H9 (cell line): Measurements from ENCODE around the gene TMEM175. TPM values are rescaled to one million over a fixed set of nuclear protein-coding genes. Genes with fewer than 3 reads are reported as not detected.

Experiments used
- DNase-seq: peaks from one replicate; pipeline ENCODE4 v3.0.0-alpha.2; 2017
- H2AFZ ChIP-seq: one replicate; pipeline ENCODE4 v1.6.1; 2013; ENCODE audit warnings: mild to moderate bottlenecking, low read length, control low read depth, moderate library complexity
- H2AK5ac ChIP-seq: 2 replicates; pipeline ENCODE4 v1.6.1; 2013; ENCODE audit warnings: low read length, control low read depth, mixed read lengths; ENCODE audit not compliant: insufficient read length
- H2BK120ac ChIP-seq: one replicate; pipeline ENCODE4 v1.6.1; 2013; ENCODE audit warnings: low read depth, mild to moderate bottlenecking, low read length, control low read depth, inconsistent platforms; ENCODE audit not compliant: poor library complexity, severe bottlenecking
- H2BK12ac ChIP-seq: 2 replicates; pipeline ENCODE4 v1.6.1; 2013; ENCODE audit warnings: low read length, control low read depth, mixed read lengths, low read depth; ENCODE audit not compliant: insufficient read length
- H2BK15ac ChIP-seq: 2 replicates; pipeline ENCODE4 v1.6.1; 2013; ENCODE audit warnings: low read depth, low read length, control low read depth
- H2BK20ac ChIP-seq: one replicate; pipeline ENCODE4 v1.6.1; 2013; ENCODE audit warnings: low read depth, mild to moderate bottlenecking, low read length, control low read depth, inconsistent platforms; ENCODE audit not compliant: poor library complexity, severe bottlenecking
- H2BK5ac ChIP-seq: 2 replicates; pipeline ENCODE4 v1.6.1; 2013; ENCODE audit warnings: low read length, control low read depth, mixed read lengths; ENCODE audit not compliant: insufficient read length
- H3K14ac ChIP-seq: 2 replicates; pipeline ENCODE4 v1.6.1; 2013; ENCODE audit warnings: low read length, control low read depth; ENCODE audit not compliant: insufficient read depth
- H3K18ac ChIP-seq: 2 replicates; pipeline ENCODE4 v1.6.1; 2013; ENCODE audit warnings: low read depth, mild to moderate bottlenecking, mixed read lengths, low read length, control low read depth; ENCODE audit not compliant: insufficient read length
- H3K23ac ChIP-seq: 2 replicates; pipeline ENCODE4 v1.6.1; 2013; ENCODE audit warnings: low read length, control low read depth, mixed read lengths, low read depth; ENCODE audit not compliant: insufficient read length
- H3K23me2 ChIP-seq: 2 replicates; pipeline ENCODE4 v1.6.1; 2013; ENCODE audit warnings: low read depth, mild to moderate bottlenecking, mixed read lengths, low read length, control low read depth; ENCODE audit not compliant: insufficient read length, poor library complexity, severe bottlenecking
- H3K27ac ChIP-seq: 2 replicates; pipeline ENCODE4 v1.5.1; 2013; ENCODE audit warnings: low read length, control low read depth, mixed read lengths, low read depth; ENCODE audit not compliant: insufficient read length
- H3K27me3 ChIP-seq: 2 replicates; pipeline ENCODE4 v1.6.1; 2013; ENCODE audit warnings: low read length, control low read depth, inconsistent platforms; ENCODE audit not compliant: insufficient read depth
- H3K4ac ChIP-seq: 2 replicates; pipeline ENCODE4 v1.6.1; 2013; ENCODE audit warnings: low read depth, mild to moderate bottlenecking, control low read depth, inconsistent platforms, low read length, moderate library complexity
- H3K4me1 ChIP-seq: 2 replicates; pipeline ENCODE4 v1.6.1; 2013; ENCODE audit warnings: low read length, control low read depth, inconsistent platforms; ENCODE audit not compliant: insufficient read depth
- H3K4me2 ChIP-seq: 2 replicates; pipeline ENCODE4 v1.6.1; 2013; ENCODE audit warnings: low read length, control low read depth, mixed read lengths; ENCODE audit not compliant: insufficient read length, insufficient read depth
- H3K56ac ChIP-seq: 2 replicates; pipeline ENCODE4 v1.6.1; 2013; ENCODE audit warnings: low read depth, mild to moderate bottlenecking, mixed read lengths, low read length, control low read depth; ENCODE audit not compliant: insufficient read length
- H3K79me1 ChIP-seq: 2 replicates; pipeline ENCODE4 v1.6.1; 2013; ENCODE audit warnings: low read depth, mild to moderate bottlenecking, moderate library complexity, low read length, control low read depth, inconsistent platforms; ENCODE audit not compliant: insufficient read depth, poor library complexity, severe bottlenecking
- H3K79me2 ChIP-seq: 2 replicates; pipeline ENCODE4 v1.6.1; 2013; ENCODE audit warnings: low read length, control low read depth, inconsistent platforms; ENCODE audit not compliant: insufficient read depth
- H3K9ac ChIP-seq: 2 replicates; pipeline ENCODE4 v1.6.1; 2013; ENCODE audit warnings: low read length, control low read depth, mixed read lengths; ENCODE audit not compliant: insufficient read length; ENCODE audit errors: extremely low read depth
- H3K9me3 ChIP-seq: one replicate; pipeline ENCODE4 v1.6.1; 2013; ENCODE audit warnings: low read depth, low read length, inconsistent platforms; ENCODE audit not compliant: control insufficient read depth
- H3T11ph ChIP-seq: one replicate; pipeline ENCODE4 v1.6.1; 2013; ENCODE audit warnings: mild to moderate bottlenecking, low read length, control low read depth, inconsistent platforms
- H4K20me1 ChIP-seq: one replicate; pipeline ENCODE4 v1.6.1; 2013; ENCODE audit not compliant: control insufficient read depth, insufficient read length, insufficient read depth
- H4K5ac ChIP-seq: 2 replicates; pipeline ENCODE4 v1.6.1; 2013; ENCODE audit warnings: low read depth, mild to moderate bottlenecking, mixed read lengths, low read length, control low read depth; ENCODE audit not compliant: insufficient read length
- H4K8ac ChIP-seq: replicated peaks from 2 replicates; pipeline ENCODE4 v1.6.1; 2013; ENCODE audit warnings: low read length, control low read depth, mixed read lengths, low read depth; ENCODE audit not compliant: insufficient read length
- H4K91ac ChIP-seq: 2 replicates; pipeline ENCODE4 v1.6.1; 2013; ENCODE audit warnings: low read depth, mild to moderate bottlenecking, moderate library complexity, mixed read lengths, low read length, control low read depth; ENCODE audit not compliant: insufficient read length
- H3K27ac Mint-ChIP-seq, 3 experiments: 2 replicates in 2 of 3; 3 replicates in 1 of 3; pipeline ENCODE4 v1.8.0; 2020 to 2021; ENCODE audit warnings: mixed read lengths in 3 of 3, mild to moderate bottlenecking in 1 of 3, moderate library complexity in 1 of 3
- H3K27me3 Mint-ChIP-seq: 2 replicates; pipeline ENCODE4 v1.8.0; 2021; ENCODE audit warnings: low read depth, mild to moderate bottlenecking, moderate library complexity, mixed read lengths
- H3K36me3 Mint-ChIP-seq, 3 experiments: 2 replicates in 2 of 3; 3 replicates in 1 of 3; pipeline ENCODE4 v1.8.0; 2020 to 2021; ENCODE audit warnings: low read depth in 3 of 3, mixed read lengths in 3 of 3; ENCODE audit not compliant: insufficient read depth in 1 of 3
- H3K4me1 Mint-ChIP-seq, 2 experiments: 2 replicates each; pipeline ENCODE4 v1.8.0; 2020; ENCODE audit warnings: mixed read lengths in 2 of 2
- H3K4me3 Mint-ChIP-seq, 2 experiments: 2 replicates in 1 of 2; 3 replicates in 1 of 2; pipeline ENCODE4 v1.8.0; 2020 to 2021; ENCODE audit warnings: mild to moderate bottlenecking in 2 of 2, mixed read lengths in 2 of 2, moderate library complexity in 1 of 2
- H3K9me3 Mint-ChIP-seq, 2 experiments: 2 replicates in 1 of 2; 3 replicates in 1 of 2; pipeline ENCODE4 v1.8.0; 2020; ENCODE audit warnings: mild to moderate bottlenecking in 2 of 2, mixed read lengths in 2 of 2, moderate library complexity in 1 of 2
- CTCF ChIP-seq: fragments of 200-600 bp; sonication (generic); conservative IDR thresholded peaks from 3 replicates; pipeline ENCODE4 v1.8.0; 2021; ENCODE audit warnings: antibody characterized with exemption, mild to moderate bottlenecking
- WGBS: extraction: QIAGEN DNeasy Blood & Tissue Kit; methylation state at CpG from one replicate; pipeline ENCODE4 v1.1.7; 2013; ENCODE audit warnings: missing lambda C conversion rate, low lambda C conversion rate, mixed read lengths; ENCODE audit not compliant: insufficient read length; ENCODE audit errors: extremely low coverage; 5-methylcytosine and 5-hydroxymethylcytosine counted together
- total RNA-seq: library from RNA; stranded (reverse); gene quantifications from 2 replicates; pipeline ENCODE4 v1.2.1, GENCODE V29; 2021

The TMEM175 gene
- total RNA-seq, 1 experiment from 2014 or later = 6.4 TPM

GRCh38 chr4:962231-963208 lies 30.3 kb downstream of the TMEM175 start:
- Histone ChIP-seq H3K23ac (no peak overlapping the region), H3K27me3 (no peaks in the 10 kb centered on the region; the same call in 1 of the 2 replicates), H2BK20ac (no peak overlapping the region), H2AK5ac (no peak overlapping the region), H3K4me1 (no peaks in the 10 kb centered on the region), H2BK120ac (no peak overlapping the region), H4K8ac (no peak overlapping the region), H2AFZ (no peak overlapping the region), H2BK15ac (no peak overlapping the region), H3K27ac (no peak overlapping the region), H3K79me2 (no peaks in the 10 kb centered on the region), H3T11ph (no peak overlapping the region), H3K23me2 (no peaks in the 10 kb centered on the region), H3K79me1 (no peaks in the 10 kb centered on the region), H3K4ac (no peak overlapping the region), H2BK5ac (no peak overlapping the region), H4K20me1 (no peaks in the 10 kb centered on the region), H3K9me3 (no peaks in the 10 kb centered on the region), H4K91ac (no peak overlapping the region), H4K5ac (no peak overlapping the region), H2BK12ac (no peak overlapping the region), H3K18ac (no peak overlapping the region), H3K56ac (no peak overlapping the region), H3K14ac (no peak overlapping the region), H3K4me2 (no peak overlapping the region), H3K9ac (no peak overlapping the region)
- H3K27me3 Mint-ChIP-seq = no peaks in the 10 kb centered on the region
- TF ChIP-seq CTCF = peak; percentile 39; the same call in 2 of the 3 replicates
- WGBS = no CpG with 5 or more reads among the region's 54 CpGs
- H3K4me3 Mint-ChIP-seq = no peak overlapping the region
- H3K4me1 Mint-ChIP-seq = no peaks in the 10 kb centered on the region
- peaks cover 0 to 5% (median 0%) of the 10 kb centered on the region in 3 experiments; a peak in 1 of 7 replicates for H3K36me3 Mint-ChIP-seq
- H3K9me3 Mint-ChIP-seq = no peaks in the 10 kb centered on the region
- DNase-seq = no peak
- H3K27ac Mint-ChIP-seq = no peak overlapping the region
